NCI-H69 (cell line): Measurements from ENCODE around the gene PARL.

ENCODE experiments used
- DNase-seq: peaks from one replicate; lab custom pipeline; 2025; lab: John Stamatoyannopoulos, UW

Gene PARL

GRCh38 chr3:183818041-183818620, 66.5 kb downstream of the PARL start:
- no peak for DNase-seq

GRCh38 chr3:183817639-183818038, 67.0 kb downstream of the PARL start:
- DNase-seq: no peak

- no peak for DNase-seq
Observed at GRCh38 chr3:183816681-183817510, 67.8 kb downstream of the PARL start.

GRCh38 chr3:183815951-183816475, 68.7 kb downstream of the PARL start:
- no peak for DNase-seq

GRCh38 chr3:183815563-183815940, 69.1 kb downstream of the PARL start:
- DNase-seq: no peak

- no peak for DNase-seq
Observed at GRCh38 chr3:183814240-183814639, 70.4 kb downstream of the PARL start.

GRCh38 chr3:183812761-183813445, 71.8 kb downstream of the PARL start:
- DNase-seq: peak; percentile 52

- DNase-seq: no peak
Observed at GRCh38 chr3:183811638-183812037, 73.0 kb downstream of the PARL start.

GRCh38 chr3:183810643-183811594, 73.8 kb downstream of the PARL start:
- no peak for DNase-seq

GRCh38 chr3:183809270-183809669, 75.4 kb downstream of the PARL start:
- peak; percentile 90 for DNase-seq

GRCh38 chr3:183808355-183808754, 76.3 kb downstream of the PARL start:
- no peak for DNase-seq

- DNase-seq: no peak
Observed at GRCh38 chr3:183807881-183808280, 76.8 kb downstream of the PARL start.

- DNase-seq: peak; percentile 99
Observed at GRCh38 chr3:183807209-183807728, 77.4 kb downstream of the PARL start.

- no peak for DNase-seq
Observed at GRCh38 chr3:183802989-183803388, 81.7 kb downstream of the PARL start.

GRCh38 chr3:183801601-183802000, 83.1 kb downstream of the PARL start:
- DNase-seq: no peak

GRCh38 chr3:183800243-183800863, 84.3 kb downstream of the PARL start:
- DNase-seq: no peak

- DNase-seq: no peak
Observed at GRCh38 chr3:183799461-183799860, 85.2 kb downstream of the PARL start.

- DNase-seq: no peak
Observed at GRCh38 chr3:183797996-183798395, 86.7 kb downstream of the PARL start.

- no peak for DNase-seq
Observed at GRCh38 chr3:183796372-183796771, 88.3 kb downstream of the PARL start.

- no peak for DNase-seq
Observed at GRCh38 chr3:183794452-183794851, 90.2 kb downstream of the PARL start.

GRCh38 chr3:183792976-183793375, 91.7 kb downstream of the PARL start:
- no peak for DNase-seq
